ENCODE data around the gene NAE1. TPM values are rescaled to one million over a fixed set of nuclear protein-coding genes. Genes with fewer than 3 reads are reported as not detected.

The NAE1 gene
- total RNA-seq, 1 experiment from 2014 or later, result 146 TPM

DNA sequence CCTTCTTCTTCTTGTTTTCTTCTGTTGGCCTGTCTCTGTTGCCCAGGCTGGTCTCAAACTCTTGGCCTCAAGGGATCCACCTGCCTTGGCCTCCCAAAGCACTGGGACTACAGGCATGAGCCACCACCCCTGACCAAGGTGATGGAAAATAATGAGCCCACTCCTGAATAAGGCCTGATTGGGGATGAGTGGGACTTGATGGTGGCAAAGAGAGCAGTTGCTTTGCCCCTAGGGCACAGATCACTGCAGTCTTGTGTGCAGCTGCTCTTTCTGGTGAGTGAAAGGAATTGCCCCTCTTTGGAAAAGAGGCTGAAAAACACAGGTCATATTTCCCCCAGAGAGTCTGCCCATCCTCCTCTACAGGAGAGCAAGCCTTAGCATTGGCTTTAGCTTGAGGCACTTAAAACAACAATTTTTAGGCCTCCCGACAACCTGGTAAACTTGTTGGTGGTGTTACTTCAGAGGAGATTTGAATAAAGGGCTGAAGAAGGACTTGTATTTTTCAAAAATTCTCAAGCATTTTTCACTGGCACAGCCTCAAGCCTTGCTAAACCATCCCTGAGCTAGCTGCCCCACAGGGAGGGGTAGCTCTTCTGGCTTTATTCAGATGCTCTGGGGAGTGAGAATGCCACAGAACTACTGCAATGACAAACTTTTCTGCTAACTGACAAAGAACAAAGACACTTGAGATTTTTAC is 43.5 kb upstream of the NAE1 start:
- no TSS peak for BruUV-seq (replicated peaks)
- H3K4me3 ChIP-seq (ENCODE audit: low read depth, low read length), result no peak overlapping the region
- no peaks in the 10 kb centered on the region for H3K36me3 Mint-ChIP-seq (ENCODE audit: insufficient read depth, unreplicated experiment)
- peaks cover 19% of the 10 kb centered on the region for H3K4me1 ChIP-seq
- ChIA-PET CTCF (interaction anchor here (0.5 to 1.8 kb wide), 6 partner anchors 44 to 468 kb away, joined by 3 to 9 read pairs (median 4); partner anchors contain the start of gene NAE1), POLR2A (interaction anchor here (0.6 kb wide), 1 partner anchor 234 kb away, joined by 3 read pairs; no protein-coding TSS in a partner anchor)
- H3K9me3 ChIP-seq, result no peaks in the 10 kb centered on the region
- no peaks in the 10 kb centered on the region for H3K27me3 Mint-ChIP-seq (ENCODE audit: insufficient read depth, unreplicated experiment)
- no peak for DNase-seq
- H3K4me3 Mint-ChIP-seq (ENCODE audit: unreplicated experiment), result peak overlapping the region; percentile 63
- intact Hi-C loops (cut with micrococcal nuclease; ENCODE audit: unreplicated experiment), result loop anchor here (5.0 to 10.0 kb wide), 2 partner anchors 149 to 467 kb away; no protein-coding TSS in a partner anchor
- no peak for TF ChIP-seq CTCF (IDR thresholded peaks at IDR 0.05; ENCODE audit: insufficient read depth in 1 of 2, low read depth in 1 of 2, low read length in 1 of 2, severe bottlenecking in 1 of 2, unreplicated experiment in 1 of 2)
- H3K27ac Mint-ChIP-seq (ENCODE audit: unreplicated experiment), result no peak overlapping the region
- no peaks in the 10 kb centered on the region; the same call in 1 of the 2 replicates for H3K27me3 ChIP-seq (replicated peaks; ENCODE audit: control insufficient read depth, insufficient read depth, low read length)
- peaks cover 25% of the 10 kb centered on the region for H3K4me1 Mint-ChIP-seq (ENCODE audit: low read depth, unreplicated experiment)
- H3K9me3 Mint-ChIP-seq (ENCODE audit: unreplicated experiment), result no peaks in the 10 kb centered on the region
- no peaks in the 10 kb centered on the region for H3K36me3 ChIP-seq (ENCODE audit: control insufficient read depth, insufficient read depth, low read length)

GRCh38 chr16:66873685-66874055 is 42.9 kb upstream of the NAE1 start:
- CTCF ChIA-PET, result interaction anchor here (1.0 to 3.6 kb wide), 14 partner anchors 8 to 467 kb away, joined by 3 to 57 read pairs (median 8); partner anchors contain the start of gene NAE1
- POLR2A ChIA-PET, result interaction anchor here (1.1 kb wide), 1 partner anchor 43 kb away, joined by 15 read pairs; the partner anchor contains the start of gene NAE1
- Mint-ChIP-seq H3K9me3 (ENCODE audit: unreplicated experiment) (no peaks in the 10 kb centered on the region), H3K4me3 (ENCODE audit: unreplicated experiment) (peak overlapping the region; percentile 80), H3K36me3 (ENCODE audit: insufficient read depth, unreplicated experiment) (no peaks in the 10 kb centered on the region), H3K27me3 (ENCODE audit: insufficient read depth, unreplicated experiment) (no peaks in the 10 kb centered on the region), H3K4me1 (ENCODE audit: low read depth, unreplicated experiment) (peaks cover 25% of the 10 kb centered on the region), H3K27ac (ENCODE audit: unreplicated experiment) (no peak overlapping the region)
- no peaks in the 10 kb centered on the region; the same call in 1 of the 2 replicates for H3K27me3 ChIP-seq (replicated peaks; ENCODE audit: control insufficient read depth, insufficient read depth, low read length)
- no peak for TF ChIP-seq CTCF (IDR thresholded peaks at IDR 0.05; ENCODE audit: insufficient read depth in 1 of 2, low read depth in 1 of 2, low read length in 1 of 2, severe bottlenecking in 1 of 2, unreplicated experiment in 1 of 2)
- no TSS peak for BruUV-seq (replicated peaks)
- intact Hi-C loops (cut with micrococcal nuclease; ENCODE audit: unreplicated experiment), result loop anchor here (1.0 to 10.0 kb wide), 3 partner anchors 43 to 466 kb away; partner anchors contain the start of gene NAE1
- no peak overlapping the region for H3K4me3 ChIP-seq (ENCODE audit: low read depth, low read length)
- peaks cover 19% of the 10 kb centered on the region for H3K4me1 ChIP-seq
- H3K36me3 ChIP-seq (ENCODE audit: control insufficient read depth, insufficient read depth, low read length), result no peaks in the 10 kb centered on the region
- DNase-seq, result no peak
- no peaks in the 10 kb centered on the region for H3K9me3 ChIP-seq

DNA sequence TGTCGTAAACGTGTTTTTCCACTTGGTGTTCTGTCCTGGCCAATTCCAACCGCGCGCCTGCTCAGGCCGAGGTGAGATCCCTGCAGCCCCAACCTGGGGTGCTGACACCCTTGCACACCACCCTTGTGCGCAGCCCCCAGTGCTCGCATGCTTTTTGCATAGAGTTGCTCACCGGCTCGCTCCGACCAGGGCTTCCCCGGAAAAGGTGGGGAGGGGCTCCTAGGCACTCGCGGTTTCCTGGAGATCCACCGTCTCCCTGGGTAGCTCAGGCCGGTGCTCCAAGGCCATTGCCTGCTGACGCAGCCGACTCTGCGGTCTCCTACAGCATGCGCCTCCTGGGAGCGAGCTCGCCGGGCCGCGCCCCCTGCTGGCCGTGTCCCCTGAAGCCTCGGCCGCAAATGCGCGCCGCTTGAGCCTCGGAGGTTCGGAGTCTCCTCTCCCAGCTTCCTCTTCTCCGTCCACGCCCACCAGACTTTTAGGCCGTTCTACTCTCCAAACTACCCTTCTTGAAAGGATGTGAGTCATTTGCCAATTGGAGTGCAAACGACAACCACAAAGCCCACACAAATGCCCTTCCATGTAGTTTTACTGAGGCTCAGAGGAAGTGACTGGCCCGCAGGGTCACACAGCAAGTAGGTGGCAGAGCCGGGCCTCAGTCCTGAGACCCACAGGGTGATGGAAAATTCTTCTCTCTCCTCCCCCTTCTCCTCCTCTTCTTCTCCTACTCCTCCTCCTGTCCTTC is 42.3 kb upstream of the NAE1 start:
- Mint-ChIP-seq H3K27ac (ENCODE audit: unreplicated experiment) (peak overlapping the region; percentile 46), H3K9me3 (ENCODE audit: unreplicated experiment) (no peaks in the 10 kb centered on the region), H3K27me3 (ENCODE audit: insufficient read depth, unreplicated experiment) (no peaks in the 10 kb centered on the region), H3K36me3 (ENCODE audit: insufficient read depth, unreplicated experiment) (no peaks in the 10 kb centered on the region), H3K4me1 (ENCODE audit: low read depth, unreplicated experiment) (peaks cover 20% of the 10 kb centered on the region), H3K4me3 (ENCODE audit: unreplicated experiment) (peak overlapping the region; percentile 80)
- TF ChIP-seq CTCF (IDR thresholded peaks at IDR 0.05; ENCODE audit: insufficient read depth in 1 of 2, low read depth in 1 of 2, low read length in 1 of 2, severe bottlenecking in 1 of 2, unreplicated experiment in 1 of 2), result peak; percentile 95 to 98
- peak; percentile 88 to 93 for DNase-seq
- Histone ChIP-seq H3K27me3 (replicated peaks; ENCODE audit: control insufficient read depth, insufficient read depth, low read length) (no peaks in the 10 kb centered on the region; the same call in 1 of the 2 replicates), H3K4me1 (peaks cover 18% of the 10 kb centered on the region), H3K9me3 (no peaks in the 10 kb centered on the region), H3K4me3 (ENCODE audit: low read depth, low read length) (peak overlapping the region; percentile 46), H3K36me3 (ENCODE audit: control insufficient read depth, insufficient read depth, low read length) (no peaks in the 10 kb centered on the region)
- intact Hi-C loops (cut with micrococcal nuclease; ENCODE audit: unreplicated experiment), result loop anchor here (1.0 to 10.0 kb wide), 3 partner anchors 43 to 466 kb away; partner anchors contain the start of gene NAE1
- ChIA-PET POLR2A (interaction anchor here (1.1 kb wide), 1 partner anchor 42 kb away, joined by 15 read pairs; the partner anchor contains the start of gene NAE1), CTCF (interaction anchor here (0.6 to 3.6 kb wide), 23 partner anchors 8 to 466 kb away, joined by 3 to 57 read pairs (median 5); partner anchors contain the start of genes CMTM4 and NAE1)
- no TSS peak for BruUV-seq (replicated peaks)

All from Caco-2 (cell line).